GM18907 (cell line): Measurements from ENCODE around the gene LGALS9.
"Not testable (repeated sequence)": the region's sequence is repeated elsewhere in the genome, so short reads cannot be mapped to it uniquely, and the experiment has no call there.

ENCODE experiments used
- ATAC-seq: cut with Tn5 transposase; IDR thresholded peaks from one replicate; pipeline ENCODE4 v1.9.1; 2021; ENCODE audit warnings: mild to moderate bottlenecking, moderate library complexity; ENCODE audit not compliant: unreplicated experiment

LGALS9 gene

GRCh38 chr17:27651411-27652345 lies 20.7 kb downstream of the LGALS9 start:
- no peak for ATAC-seq

GRCh38 chr17:27653449-27653971 lies 22.5 kb downstream of the LGALS9 start:
- ATAC-seq, result not testable (repeated sequence)

- ATAC-seq, result no peak
Observed at GRCh38 chr17:27654136-27654535, 23.1 kb downstream of the LGALS9 start.

GRCh38 chr17:27654654-27655524 lies 23.9 kb downstream of the LGALS9 start:
- peak; percentile 88 for ATAC-seq

- ATAC-seq, result not testable (repeated sequence)
Observed at GRCh38 chr17:27655525-27656111, 24.6 kb downstream of the LGALS9 start.

GRCh38 chr17:27656620-27657019 lies 25.6 kb downstream of the LGALS9 start:
- not testable (repeated sequence) for ATAC-seq

GRCh38 chr17:27657620-27658019 lies 26.6 kb downstream of the LGALS9 start:
- no peak for ATAC-seq

GRCh38 chr17:27659683-27660082 lies 28.7 kb downstream of the LGALS9 start:
- ATAC-seq, result no peak

- no peak for ATAC-seq
Observed at GRCh38 chr17:27660436-27660835, 29.4 kb downstream of the LGALS9 start.

- no peak for ATAC-seq
Observed at GRCh38 chr17:27663936-27664605, 33.1 kb downstream of the LGALS9 start.

- no peak for ATAC-seq
Observed at GRCh38 chr17:27664606-27664965, 33.6 kb downstream of the LGALS9 start.

GRCh38 chr17:27665549-27665948 lies 34.6 kb downstream of the LGALS9 start:
- ATAC-seq, result no peak

GRCh38 chr17:27666270-27666669 lies 35.3 kb downstream of the LGALS9 start:
- ATAC-seq, result not testable (repeated sequence)

- ATAC-seq, result no peak
Observed at GRCh38 chr17:27666831-27667560, 36.0 kb downstream of the LGALS9 start.

- no peak for ATAC-seq
Observed at GRCh38 chr17:27667656-27668487, 36.9 kb downstream of the LGALS9 start.

- ATAC-seq, result no peak
Observed at GRCh38 chr17:27668488-27668823, 37.5 kb downstream of the LGALS9 start.

- no peak for ATAC-seq
Observed at GRCh38 chr17:27669136-27669535, 38.1 kb downstream of the LGALS9 start.

- no peak for ATAC-seq
Observed at GRCh38 chr17:27669850-27670249, 38.9 kb downstream of the LGALS9 start.
